GM19035 (cell line): ENCODE data around the gene GRIP1.
A peak's percentile ranks its signal among the peaks of the same experiment; 100 is the strongest.

ENCODE experiments used
- ATAC-seq: cut with Tn5 transposase; IDR thresholded peaks from one replicate; pipeline ENCODE4 v1.9.1; 2021; ENCODE audit not compliant: unreplicated experiment

The GRIP1 gene

DNA sequence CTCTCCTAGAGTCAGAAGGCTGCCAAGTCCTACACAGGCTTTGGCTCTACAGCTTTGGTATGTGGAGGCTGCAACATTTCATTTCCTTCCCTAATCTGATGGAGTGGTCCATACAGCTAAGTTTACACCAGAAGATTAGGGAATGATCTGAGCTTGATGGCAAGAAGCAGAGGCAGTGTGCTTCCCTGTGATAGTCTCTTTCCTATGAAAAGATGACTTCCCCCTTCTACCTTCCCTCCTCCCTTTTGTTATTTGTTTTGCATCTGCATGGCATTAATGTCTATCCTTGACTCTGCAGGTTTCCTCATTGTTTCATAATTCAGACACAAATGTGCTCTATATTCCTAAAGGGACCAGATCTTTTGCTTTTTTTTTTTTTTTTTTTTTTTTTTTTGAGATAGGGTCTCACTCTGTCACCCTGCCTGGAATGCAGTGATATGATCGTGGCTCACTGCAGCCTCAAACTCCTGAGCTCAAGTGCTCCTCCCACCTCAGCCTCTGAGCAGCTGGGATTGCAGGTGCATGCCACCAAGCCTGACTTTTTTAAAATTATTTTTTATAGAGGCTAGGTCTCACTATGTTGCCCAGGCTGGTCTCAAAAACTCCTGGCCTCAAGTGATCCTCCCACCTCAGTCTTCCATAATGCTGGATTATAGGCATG, 76.3 kb downstream of the GRIP1 start:
- ATAC-seq: no peak

DNA sequence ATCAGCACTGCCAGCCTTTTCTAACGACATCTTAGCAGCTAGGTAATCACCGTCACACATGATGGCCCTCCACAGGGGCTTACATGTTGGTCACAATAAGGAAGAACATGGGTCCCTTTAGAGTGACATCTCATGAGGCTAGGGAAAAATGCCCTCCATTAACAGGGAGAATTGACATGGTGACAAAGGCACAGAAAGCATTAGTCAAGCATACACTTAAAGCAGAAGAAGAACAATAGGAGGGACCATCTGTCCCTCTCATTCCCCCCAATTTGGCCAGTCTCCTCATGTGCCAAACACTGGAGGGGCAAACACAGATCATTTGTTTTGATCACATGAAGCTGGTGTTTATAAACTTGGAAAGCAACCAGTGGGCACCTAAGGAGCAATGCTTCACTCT, 78.0 kb downstream of the GRIP1 start:
- ATAC-seq: no peak

DNA sequence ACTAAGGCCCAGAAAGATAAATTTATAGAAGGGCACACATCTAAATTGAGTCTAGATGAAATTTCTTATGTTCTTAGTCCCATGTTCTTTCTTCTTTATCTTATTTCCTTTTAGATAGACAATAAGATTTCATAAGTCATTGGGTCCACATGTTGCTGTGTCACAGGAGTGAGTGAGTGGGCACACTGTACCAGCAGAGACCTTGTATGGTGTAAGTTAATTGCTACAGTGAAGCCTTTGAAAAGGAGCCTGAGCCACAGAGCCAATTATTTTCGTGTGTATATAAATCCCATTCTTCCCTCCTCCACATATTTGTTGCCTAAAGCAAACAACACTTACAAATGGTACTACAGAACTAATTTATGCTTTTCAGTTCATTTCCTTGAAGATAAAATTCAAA, 79.1 kb downstream of the GRIP1 start:
- ATAC-seq: no peak

GRCh38 chr12:66598608-66599007, 80.3 kb downstream of the GRIP1 start:
- ATAC-seq: no peak

DNA sequence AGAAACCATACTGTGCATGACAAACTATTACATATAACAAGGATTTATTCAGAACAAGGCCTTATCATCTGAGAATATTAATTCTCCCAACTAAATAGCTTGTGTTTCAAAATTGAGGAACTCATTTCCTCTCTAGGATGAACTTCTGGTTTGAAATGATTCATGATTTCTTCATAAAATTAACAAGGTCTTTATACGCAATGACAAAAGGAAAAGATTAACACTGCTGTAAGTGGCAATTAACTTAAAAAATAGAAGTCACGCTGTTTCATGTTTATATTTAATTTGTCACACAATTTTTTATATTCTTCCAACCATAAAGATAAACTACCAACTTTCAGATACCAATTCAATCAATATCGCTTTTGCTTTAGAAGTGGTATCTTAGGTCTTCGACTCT, 80.8 kb downstream of the GRIP1 start:
- ATAC-seq: no peak

DNA sequence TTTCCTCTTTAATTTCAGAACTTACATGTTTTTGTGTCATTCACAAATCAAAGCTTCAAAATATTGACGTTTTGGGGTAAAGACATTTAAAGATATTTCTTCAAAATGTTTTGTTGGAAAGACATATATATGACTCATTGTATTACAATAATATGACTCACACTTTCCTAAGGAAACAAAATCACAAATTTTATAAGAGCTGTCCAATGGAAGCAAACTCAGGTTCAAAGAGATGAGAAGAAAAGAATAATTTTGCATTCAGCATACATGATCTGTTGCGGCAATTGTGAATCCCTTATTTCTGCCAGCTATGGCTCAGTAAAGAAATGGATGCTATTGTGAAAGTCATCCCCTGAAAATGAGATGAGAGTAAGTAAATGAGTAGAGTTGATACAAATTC, 82.7 kb downstream of the GRIP1 start:
- ATAC-seq: no peak

- no peak for ATAC-seq
Observed at GRCh38 chr12:66594688-66595087, 84.2 kb downstream of the GRIP1 start.

DNA sequence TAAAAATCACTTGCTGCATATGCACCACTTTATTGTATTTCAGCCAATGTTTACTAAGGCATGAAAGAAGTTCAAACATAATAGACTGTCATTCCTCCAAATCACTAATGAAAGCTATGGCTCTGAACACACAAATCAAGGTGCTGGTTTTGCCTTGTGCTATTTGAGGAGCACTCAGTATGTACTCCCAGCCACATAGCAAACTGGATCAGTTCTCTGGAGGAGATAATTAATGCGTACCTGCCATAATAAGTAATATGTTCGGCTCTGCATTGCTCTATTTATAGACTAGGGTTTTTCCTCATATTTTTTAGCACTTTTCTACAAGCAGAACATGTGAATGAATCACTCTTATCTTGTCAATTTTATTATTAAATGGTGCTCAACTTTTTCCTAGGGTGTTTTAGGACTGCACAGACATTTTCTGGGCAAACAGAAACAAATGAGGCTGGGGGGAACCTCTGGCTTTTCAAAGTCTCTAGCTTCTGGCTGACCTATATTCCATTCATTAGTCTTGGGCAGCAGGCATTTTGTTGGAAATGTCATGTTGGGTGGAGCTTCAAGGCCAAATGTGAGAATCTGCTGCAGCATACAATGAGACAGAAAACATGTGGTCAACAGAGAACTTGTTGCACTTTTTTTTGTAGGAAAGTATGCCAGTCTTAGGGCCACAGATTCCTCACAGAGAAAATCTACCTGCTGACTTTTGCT, 88.4 kb downstream of the GRIP1 start:
- ATAC-seq: no peak

DNA sequence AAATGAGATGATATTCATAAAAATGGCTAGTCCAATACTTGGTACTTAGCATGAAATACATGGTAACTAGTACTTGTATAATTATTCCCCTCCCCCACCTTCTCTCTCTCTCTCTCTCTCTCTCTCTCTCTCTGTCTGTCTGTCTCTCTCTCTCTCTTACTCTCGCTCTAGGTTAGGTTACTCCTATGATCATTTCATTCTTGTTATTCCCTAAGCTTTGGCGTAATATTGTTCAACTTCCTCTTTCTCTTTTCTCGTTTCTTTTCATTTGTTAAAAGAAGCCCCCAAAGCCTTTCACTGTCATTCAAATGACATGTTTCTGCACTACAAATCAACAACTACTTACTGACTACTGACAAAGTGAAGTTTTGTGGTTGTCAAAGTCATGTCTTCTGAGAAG, 89.8 kb downstream of the GRIP1 start:
- ATAC-seq: no peak

GRCh38 chr12:66587912-66588311, 91.0 kb downstream of the GRIP1 start:
- no peak for ATAC-seq

GRCh38 chr12:66584673-66585072, 94.2 kb downstream of the GRIP1 start:
- ATAC-seq: no peak

GRCh38 chr12:66573605-66574004, 105.3 kb downstream of the GRIP1 start:
- peak; percentile 75 for ATAC-seq

DNA sequence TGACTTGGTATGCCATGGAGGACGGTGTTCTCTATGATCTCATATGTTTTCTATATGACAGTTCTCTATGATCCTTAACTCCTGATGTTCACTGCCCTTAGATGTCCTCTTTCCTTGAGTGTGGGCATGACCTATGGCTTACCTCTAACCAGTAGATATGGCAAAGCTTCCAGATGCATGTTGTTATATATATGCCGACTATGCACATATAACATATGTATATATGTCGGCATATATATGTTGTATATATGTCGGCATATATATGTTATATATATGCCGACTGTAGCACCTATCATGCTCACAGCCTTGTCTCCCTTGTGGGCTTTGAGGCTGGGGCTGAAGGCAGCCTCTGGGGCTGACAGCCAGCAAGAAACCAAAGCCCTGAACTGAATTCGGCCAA, 106.0 kb downstream of the GRIP1 start:
- ATAC-seq: no peak

DNA sequence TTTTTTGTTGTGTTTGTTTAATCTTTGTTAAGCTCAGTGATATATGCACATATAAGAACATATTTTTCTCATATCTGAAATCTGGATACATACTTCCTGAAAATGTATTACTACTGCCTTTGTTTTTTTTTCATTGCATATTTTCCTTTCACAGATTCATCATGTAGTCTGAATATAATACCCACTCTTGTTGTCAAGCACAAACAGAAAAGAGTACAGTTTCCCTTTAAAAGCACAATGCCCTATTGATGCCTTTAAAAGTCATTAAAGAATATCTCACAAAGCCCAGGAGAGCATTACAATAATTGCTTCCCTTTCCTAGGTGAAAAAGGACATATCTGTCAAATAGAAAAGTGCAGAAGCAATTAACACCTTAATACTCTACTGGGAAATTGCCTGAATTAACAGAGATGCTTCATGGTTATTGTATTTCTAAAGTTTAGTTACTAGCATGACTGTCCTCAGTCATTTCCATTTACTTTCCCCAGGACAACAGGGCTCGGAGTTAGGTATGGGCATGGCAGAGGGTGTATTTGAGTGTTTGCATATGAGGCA, 107.4 kb downstream of the GRIP1 start:
- ATAC-seq: no peak

GRCh38 chr12:66563220-66563619, 115.7 kb downstream of the GRIP1 start:
- no peak for ATAC-seq

GRCh38 chr12:66555113-66555512, 123.8 kb downstream of the GRIP1 start:
- no peak for ATAC-seq

DNA sequence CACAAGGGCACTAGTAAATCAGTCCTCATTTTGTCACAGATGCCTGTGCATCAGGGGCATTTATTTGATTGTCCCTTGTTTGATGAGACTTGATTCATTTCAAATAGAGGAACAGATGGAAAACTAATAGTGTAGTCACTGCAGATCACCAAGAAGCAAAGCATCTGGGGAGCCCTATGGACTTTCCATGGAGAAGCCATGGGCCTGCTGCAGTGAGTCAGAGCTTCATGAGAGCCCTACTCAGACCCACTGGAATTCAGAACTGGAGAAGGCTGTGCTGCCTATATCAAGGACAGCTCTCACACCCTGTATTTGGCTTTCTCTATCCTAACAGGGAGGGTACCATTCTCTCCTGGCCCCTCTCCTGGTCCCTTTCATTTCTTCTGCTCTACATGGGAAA, 126.2 kb downstream of the GRIP1 start:
- no peak for ATAC-seq

GRCh38 chr12:66550626-66551025, 128.2 kb downstream of the GRIP1 start:
- no peak for ATAC-seq

- no peak for ATAC-seq
Observed at GRCh38 chr12:66549050-66549389, 129.9 kb downstream of the GRIP1 start.

DNA sequence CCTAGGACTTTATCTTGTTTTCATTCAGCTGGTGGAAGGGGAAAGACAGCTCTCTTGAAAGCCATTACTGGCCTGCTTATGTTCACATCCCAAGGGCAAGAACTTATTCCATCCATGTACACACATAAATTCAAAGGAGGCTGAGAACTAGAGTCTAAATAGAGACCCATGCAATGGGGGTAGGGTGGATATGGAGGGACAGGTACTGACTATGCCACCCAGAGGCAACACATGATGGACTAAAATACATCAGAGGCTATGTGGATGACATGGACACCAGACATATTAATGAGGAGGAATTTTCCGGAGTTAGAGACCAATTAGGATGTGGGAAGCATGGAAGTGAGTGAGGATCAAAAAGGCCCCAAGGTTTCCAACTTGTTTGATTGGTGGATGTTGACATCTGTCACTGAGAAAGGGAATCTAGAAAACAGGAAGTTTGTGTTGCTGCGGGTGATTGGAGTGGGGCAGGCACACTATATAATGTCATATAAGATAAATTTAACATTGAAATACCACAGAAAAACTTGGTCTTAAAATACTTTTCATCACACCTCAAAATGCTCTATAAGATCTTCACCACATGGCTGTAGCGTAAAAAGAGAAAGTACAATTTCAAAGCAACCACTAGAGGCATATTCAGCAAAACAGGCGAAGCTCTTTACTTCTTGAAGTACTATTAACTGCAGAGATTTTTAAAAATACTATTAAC, 130.4 kb downstream of the GRIP1 start:
- no peak for ATAC-seq

GRCh38 chr12:66541426-66541825, 137.4 kb downstream of the GRIP1 start:
- ATAC-seq: no peak

DNA sequence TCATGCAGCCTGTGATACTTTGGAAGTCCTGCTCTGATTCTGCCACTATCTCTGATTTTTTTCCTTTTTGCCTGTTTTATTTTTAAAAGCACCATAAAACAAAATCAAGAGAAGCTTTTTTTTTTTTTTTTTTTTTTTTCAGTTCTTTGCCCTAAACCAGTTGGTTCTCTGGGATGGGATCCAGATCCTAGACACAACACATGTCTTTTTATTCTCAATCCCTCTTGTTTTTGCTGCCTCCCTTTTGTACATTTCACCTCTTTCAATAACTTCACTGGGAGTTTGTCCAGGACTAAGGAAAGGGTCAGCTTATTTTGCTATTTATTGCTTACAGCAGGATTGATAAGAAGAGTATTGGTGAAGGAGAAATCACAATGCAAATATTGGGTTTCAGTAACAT, 139.4 kb downstream of the GRIP1 start:
- ATAC-seq: no peak
